SIG-M5 (cell line): ENCODE measurements around the gene OR6N1.

ENCODE experiments used
- DNase-seq: peaks from one replicate; lab custom pipeline; 2025; lab: John Stamatoyannopoulos, UW

OR6N1 gene

GRCh38 chr1:158771950-158772866, at the start of gene OR6N1:
Gene OR6N1, minus strand, starts transcription at chr1:158772195. Its CDS starts 5,513 bp downstream, at chr1:158766682.
- DNase-seq = no peak

- DNase-seq = no peak
Observed at GRCh38 chr1:158821723-158822122, 49.7 kb upstream of the OR6N1 start.

GRCh38 chr1:158819461-158820443, 47.8 kb upstream of the OR6N1 start:
- peak; percentile 40 for DNase-seq

GRCh38 chr1:158818975-158819431, 47.0 kb upstream of the OR6N1 start:
- no peak for DNase-seq

GRCh38 chr1:158818560-158818959, 46.6 kb upstream of the OR6N1 start:
- peak; percentile 75 for DNase-seq

- DNase-seq = no peak
Observed at GRCh38 chr1:158814970-158815369, 43.0 kb upstream of the OR6N1 start.

GRCh38 chr1:158813164-158813563, 41.2 kb upstream of the OR6N1 start:
- no peak for DNase-seq

- no peak for DNase-seq
Observed at GRCh38 chr1:158812336-158812735, 40.3 kb upstream of the OR6N1 start.

GRCh38 chr1:158810311-158810710, 38.3 kb upstream of the OR6N1 start:
- no peak for DNase-seq

- DNase-seq = peak; percentile 88
Observed at GRCh38 chr1:158809862-158810261, 37.9 kb upstream of the OR6N1 start.

GRCh38 chr1:158809256-158809655, 37.3 kb upstream of the OR6N1 start:
- DNase-seq = no peak

- DNase-seq = no peak
Observed at GRCh38 chr1:158806916-158807536, 35.0 kb upstream of the OR6N1 start.

GRCh38 chr1:158803678-158804077, 31.7 kb upstream of the OR6N1 start:
- no peak for DNase-seq

GRCh38 chr1:158801396-158801795, 29.4 kb upstream of the OR6N1 start:
- DNase-seq = no peak

GRCh38 chr1:158800526-158800925, 28.5 kb upstream of the OR6N1 start:
- DNase-seq = no peak

- no peak for DNase-seq
Observed at GRCh38 chr1:158799689-158800088, 27.7 kb upstream of the OR6N1 start.

- DNase-seq = no peak
Observed at GRCh38 chr1:158798531-158798930, 26.5 kb upstream of the OR6N1 start.

- no peak for DNase-seq
Observed at GRCh38 chr1:158794247-158794646, 22.3 kb upstream of the OR6N1 start.

- no peak for DNase-seq
Observed at GRCh38 chr1:158793604-158794003, 21.6 kb upstream of the OR6N1 start.

GRCh38 chr1:158781104-158781503, 9.1 kb upstream of the OR6N1 start, which contains the start of gene OR6N2:
Gene OR6N2, minus strand, starts transcription at chr1:158781204. Its CDS starts 3,569 bp downstream, at chr1:158777635.
- DNase-seq = no peak

GRCh38 chr1:158754420-158754819, 17.6 kb downstream of the OR6N1 start, which contains the start of gene OR6K6:
Gene OR6K6, plus strand, starts transcription at chr1:158754720. Its CDS starts 168 bp downstream, at chr1:158754888.
- DNase-seq = no peak
